ENCODE results near the gene NDUFS7. TPM values are rescaled to one million over a fixed set of nuclear protein-coding genes. Genes with fewer than 3 reads are reported as not detected.

Gene NDUFS7
- total RNA-seq, 2 experiments from 2014 or later: 117 to 119 TPM

DNA sequence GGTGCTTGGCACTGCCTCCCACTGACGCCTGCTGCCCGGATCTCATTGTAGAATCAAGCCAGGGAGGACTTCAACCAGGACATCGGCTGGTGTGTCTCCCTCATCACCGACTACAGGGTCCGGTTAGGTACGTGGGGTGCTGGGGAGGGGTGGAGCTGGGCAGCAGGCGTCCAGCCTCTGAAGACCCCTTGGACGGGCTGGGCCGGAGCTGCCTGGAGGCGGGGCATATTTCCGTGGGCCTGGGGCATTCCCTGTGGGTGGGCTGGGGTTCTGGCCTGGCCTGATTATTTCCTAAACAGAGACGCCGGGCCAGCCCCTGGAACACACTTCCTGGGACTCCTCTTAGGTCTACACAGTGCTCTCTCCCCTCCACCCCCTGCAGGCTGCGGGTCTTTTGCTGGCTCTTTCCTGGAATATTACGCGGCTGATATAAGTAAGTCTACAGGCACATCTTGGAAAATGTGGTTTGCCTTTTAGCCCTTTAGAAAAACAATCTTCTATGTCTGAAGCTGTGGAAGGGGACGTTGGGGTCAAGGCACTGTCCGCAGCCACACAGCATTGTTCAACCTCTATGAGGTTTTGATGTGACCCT lies 14.4 kb upstream of the NDUFS7 start:
- POLR2A ChIA-PET: no interaction called here
- Mint-ChIP-seq H3K36me3 (peaks cover 26% of the 10 kb centered on the region), H3K27ac (no peak overlapping the region), H3K4me3 (no peak overlapping the region), H3K27me3 (no peaks in the 10 kb centered on the region), H3K9me3 (no peaks in the 10 kb centered on the region), H3K4me1 (ENCODE audit: low read depth) (peaks cover 2% of the 10 kb centered on the region)
- no peak for DNase-seq
- intact Hi-C loops (cut with micrococcal nuclease): no loop called here
- CTCF ChIA-PET: interaction anchor here (0.6 kb wide), 1 partner anchor 398 kb away, joined by 3 read pairs; no protein-coding TSS in a partner anchor

DNA sequence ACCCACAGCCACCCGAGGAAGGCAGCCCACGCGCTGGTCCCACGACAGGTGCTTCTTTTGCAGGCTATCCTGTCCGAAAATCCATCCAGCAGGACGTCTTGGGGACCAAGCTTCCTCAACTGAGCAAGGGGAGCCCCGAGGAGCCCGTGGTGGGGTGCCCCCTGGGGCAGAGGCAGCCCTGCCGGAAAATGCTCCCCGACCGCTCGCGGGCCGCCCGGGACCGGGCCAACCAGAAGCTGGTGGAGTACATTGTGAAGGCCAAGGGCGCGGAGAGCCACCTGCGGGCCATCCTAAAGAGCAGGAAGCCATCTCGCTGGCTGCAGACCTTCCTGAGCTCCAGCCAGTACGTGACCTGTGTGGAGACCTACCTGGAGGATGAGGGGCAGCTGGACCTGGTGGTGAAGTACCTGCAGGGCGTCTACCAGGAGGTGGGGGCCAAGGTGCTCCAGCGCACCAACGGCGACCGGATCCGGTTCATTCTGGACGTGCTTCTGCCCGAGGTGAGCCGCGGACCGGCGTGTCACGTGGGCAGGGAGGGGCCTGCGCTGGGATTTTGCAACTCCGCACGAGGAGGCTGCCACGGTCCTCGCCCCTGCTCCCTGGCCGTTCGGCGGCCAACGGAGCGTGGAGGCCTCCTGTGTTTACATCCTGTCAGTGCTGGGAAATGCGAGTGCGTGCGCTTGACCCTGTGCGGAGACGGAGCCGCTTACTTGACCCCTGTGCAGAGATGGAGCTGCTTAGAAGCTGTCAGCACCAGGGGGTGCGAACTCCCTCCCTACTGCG lies 12.9 kb upstream of the NDUFS7 start:
- DNase-seq: no peak
- H3K27me3 Mint-ChIP-seq: no peaks in the 10 kb centered on the region
- ChIA-PET POLR2A (no interaction called here), CTCF (interaction anchor here (1.2 to 3.7 kb wide), 2 partner anchors 91 to 175 kb away, joined by 3 to 22 read pairs; no protein-coding TSS in a partner anchor)
- no peaks in the 10 kb centered on the region for H3K4me1 Mint-ChIP-seq (ENCODE audit: low read depth)
- no peak overlapping the region for H3K27ac Mint-ChIP-seq
- intact Hi-C loops (cut with micrococcal nuclease): no loop called here
- H3K36me3 Mint-ChIP-seq: peaks cover 21% of the 10 kb centered on the region
- H3K9me3 Mint-ChIP-seq: no peaks in the 10 kb centered on the region
- no peak overlapping the region for H3K4me3 Mint-ChIP-seq

DNA sequence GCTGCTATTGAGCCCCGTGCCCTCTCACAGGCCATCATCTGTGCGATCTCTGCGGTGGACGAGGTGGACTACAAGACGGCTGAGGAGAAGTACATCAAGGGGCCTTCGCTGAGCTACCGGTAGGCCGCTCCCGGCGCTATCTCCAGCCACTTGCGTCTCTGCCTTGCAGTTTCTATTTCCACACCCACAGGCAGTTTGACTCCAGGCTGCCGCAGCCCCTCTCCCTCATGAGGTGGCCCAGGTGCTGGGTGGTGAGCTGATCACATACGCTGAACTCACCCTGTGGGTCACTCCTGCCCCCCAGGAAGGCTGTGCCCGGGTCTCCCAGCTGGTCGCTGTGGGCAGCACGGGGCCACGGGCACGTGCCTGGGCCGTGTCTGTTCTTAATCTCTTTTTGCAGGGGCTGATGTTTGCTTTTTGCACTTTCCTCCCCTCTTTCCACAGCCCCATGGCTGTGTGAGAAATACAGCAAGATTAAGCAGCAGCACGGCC lies 10.6 kb upstream of the NDUFS7 start:
- no peaks in the 10 kb centered on the region for H3K27me3 Mint-ChIP-seq
- no peaks in the 10 kb centered on the region for H3K4me1 Mint-ChIP-seq (ENCODE audit: low read depth)
- H3K27ac Mint-ChIP-seq: no peak overlapping the region
- ChIA-PET POLR2A (no interaction called here), CTCF (interaction anchor here (0.9 to 3.7 kb wide), 4 partner anchors 10 to 129 kb away, joined by 3 to 22 read pairs (median 8); partner anchors contain the start of gene NDUFS7)
- no peak overlapping the region for H3K4me3 Mint-ChIP-seq
- no peak for DNase-seq
- peaks cover 14% of the 10 kb centered on the region for H3K36me3 Mint-ChIP-seq
- no peaks in the 10 kb centered on the region for H3K9me3 Mint-ChIP-seq
- intact Hi-C loops (cut with micrococcal nuclease): no loop called here

DNA sequence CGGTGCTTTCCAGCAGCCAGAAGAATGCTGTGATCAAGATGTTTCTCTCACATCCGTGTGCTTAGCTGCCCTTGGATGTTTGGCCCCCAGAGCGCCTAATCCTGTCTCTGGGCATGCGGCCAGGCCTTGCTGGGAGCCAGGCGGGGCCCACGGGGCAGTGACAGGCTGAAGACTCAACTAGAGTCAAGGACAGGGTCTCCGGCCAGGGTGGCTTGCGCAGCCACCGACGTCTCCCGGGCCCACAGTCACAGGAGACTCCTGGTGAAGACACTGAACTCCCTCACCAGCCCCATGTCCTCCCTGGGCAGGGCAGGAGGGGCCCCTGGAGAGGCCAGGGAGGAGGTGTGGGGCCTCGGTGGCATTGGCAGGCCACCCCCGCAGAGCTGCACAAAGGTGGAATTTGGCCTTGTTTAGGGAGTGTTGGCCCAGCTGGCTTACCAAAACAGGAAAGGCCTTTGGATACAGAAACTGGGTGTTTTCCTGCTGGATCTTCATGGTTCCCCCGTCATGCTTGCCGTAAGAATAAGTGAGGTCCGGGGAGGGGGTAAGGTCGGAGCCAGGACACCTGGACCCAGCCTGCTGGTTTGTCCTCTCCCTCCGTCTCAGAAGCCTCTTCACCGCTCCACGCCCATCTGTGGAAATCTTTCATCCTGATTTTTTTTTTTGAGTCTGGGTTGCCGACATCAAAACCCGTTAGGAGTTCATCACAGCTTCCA lies 10.0 kb upstream of the NDUFS7 start:
- intact Hi-C loops (cut with micrococcal nuclease): no loop called here
- CTCF ChIA-PET: interaction anchor here (0.9 to 3.7 kb wide), 3 partner anchors 9 to 93 kb away, joined by 3 to 22 read pairs (median 6); partner anchors contain the start of gene NDUFS7
- peaks cover 14% of the 10 kb centered on the region for H3K36me3 Mint-ChIP-seq
- no peak overlapping the region for H3K27ac Mint-ChIP-seq
- no peak for DNase-seq
- H3K9me3 Mint-ChIP-seq: no peaks in the 10 kb centered on the region
- H3K4me3 Mint-ChIP-seq: no peak overlapping the region
- H3K4me1 Mint-ChIP-seq (ENCODE audit: low read depth): no peaks in the 10 kb centered on the region
- POLR2A ChIA-PET: no interaction called here
- no peaks in the 10 kb centered on the region for H3K27me3 Mint-ChIP-seq

DNA sequence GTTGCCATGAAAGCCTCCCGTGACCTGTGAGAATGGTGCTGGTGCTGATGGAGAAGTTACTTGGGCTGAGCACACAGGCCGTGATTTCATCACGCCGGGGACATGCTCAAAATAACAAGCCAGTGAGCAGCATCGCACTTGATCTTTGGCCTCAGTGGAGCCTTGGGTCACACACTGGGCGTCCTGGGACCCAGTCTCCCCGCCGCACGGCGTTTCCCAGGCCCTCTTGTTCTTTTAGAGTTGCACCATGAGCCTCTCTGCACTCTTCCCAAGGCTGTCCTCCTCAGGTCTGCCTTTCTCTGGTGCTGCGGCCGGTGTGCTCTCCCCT lies 9.5 kb upstream of the NDUFS7 start:
- Mint-ChIP-seq H3K36me3 (peaks cover 14% of the 10 kb centered on the region), H3K27me3 (no peaks in the 10 kb centered on the region), H3K4me1 (ENCODE audit: low read depth) (no peaks in the 10 kb centered on the region), H3K9me3 (no peaks in the 10 kb centered on the region), H3K27ac (no peak overlapping the region), H3K4me3 (no peak overlapping the region)
- no peak for DNase-seq
- POLR2A ChIA-PET: no interaction called here
- intact Hi-C loops (cut with micrococcal nuclease): no loop called here
- CTCF ChIA-PET: no interaction called here

DNA sequence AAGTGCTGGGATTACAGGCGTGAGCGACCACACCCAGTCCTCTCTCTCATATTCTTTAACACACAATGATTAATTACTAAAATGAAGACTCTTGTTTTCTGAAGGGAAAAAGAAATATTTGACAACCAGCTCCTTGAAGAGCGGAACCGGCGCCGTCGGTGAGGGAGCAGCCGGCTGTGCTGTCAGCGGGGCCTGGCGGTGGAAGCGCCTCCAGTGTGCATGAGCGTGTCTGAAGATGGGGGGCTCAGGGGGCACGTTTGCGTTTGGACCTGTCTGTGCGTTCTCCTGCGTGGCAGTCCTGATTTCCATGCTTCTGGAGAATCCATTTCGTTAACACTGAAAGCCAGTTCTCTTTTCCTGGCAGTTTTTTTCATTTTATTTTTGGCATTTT lies 7.3 kb upstream of the NDUFS7 start:
- no peak for DNase-seq
- no peak overlapping the region for H3K27ac Mint-ChIP-seq
- H3K4me3 Mint-ChIP-seq: no peak overlapping the region
- H3K9me3 Mint-ChIP-seq: no peaks in the 10 kb centered on the region
- H3K27me3 Mint-ChIP-seq: no peaks in the 10 kb centered on the region
- peaks cover 14% of the 10 kb centered on the region for H3K36me3 Mint-ChIP-seq
- no peaks in the 10 kb centered on the region for H3K4me1 Mint-ChIP-seq (ENCODE audit: low read depth)
- intact Hi-C loops (cut with micrococcal nuclease): no loop called here
- CTCF ChIA-PET: no interaction called here
- POLR2A ChIA-PET: interaction anchor here (0.8 kb wide), 1 partner anchor 27 kb away, joined by 3 read pairs; no protein-coding TSS in a partner anchor

DNA sequence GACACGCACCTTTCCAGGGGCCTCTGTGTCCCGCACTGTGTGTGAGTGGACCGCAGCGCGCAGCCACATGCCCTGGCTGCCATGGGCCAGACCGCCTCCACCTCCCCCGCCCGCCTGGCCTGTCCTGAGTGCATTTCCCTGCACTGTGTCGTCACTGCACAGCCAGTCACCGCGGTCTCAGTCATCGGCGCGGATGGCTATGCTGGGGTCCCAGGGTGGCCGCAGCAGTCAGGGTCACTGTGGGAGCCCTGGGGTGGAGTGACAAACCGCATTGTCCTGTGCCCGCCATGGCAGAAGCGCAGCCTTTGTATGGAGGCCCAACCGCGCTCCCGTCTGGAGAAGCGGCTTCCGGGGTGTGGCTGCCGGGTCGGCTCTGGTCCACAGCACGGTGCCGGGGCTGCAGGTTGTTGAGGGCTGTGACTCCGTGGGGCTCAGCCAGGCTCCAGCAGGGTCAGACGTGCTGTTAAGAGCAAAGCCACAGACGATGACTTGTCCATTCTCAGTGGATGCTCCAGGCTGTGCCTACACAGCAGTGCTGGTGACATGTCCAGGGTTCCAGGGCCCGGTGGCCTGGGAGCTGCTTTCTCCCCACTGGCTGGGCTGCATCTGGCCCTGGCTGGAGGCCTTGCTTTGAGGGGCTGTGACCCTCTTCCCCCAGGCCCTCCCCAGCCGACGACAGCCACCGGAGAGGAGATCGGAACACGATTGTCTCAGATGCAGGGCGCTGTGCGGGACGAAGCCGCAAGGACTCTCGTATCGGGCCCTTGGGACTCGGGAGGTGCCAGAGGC lies 6.3 kb upstream of the NDUFS7 start:
- Mint-ChIP-seq H3K27ac (no peak overlapping the region), H3K36me3 (peaks cover 14% of the 10 kb centered on the region), H3K27me3 (no peaks in the 10 kb centered on the region), H3K4me1 (ENCODE audit: low read depth) (no peaks in the 10 kb centered on the region), H3K9me3 (no peaks in the 10 kb centered on the region), H3K4me3 (no peak overlapping the region)
- intact Hi-C loops (cut with micrococcal nuclease): no loop called here
- no peak for DNase-seq
- CTCF ChIA-PET: no interaction called here
- POLR2A ChIA-PET: no interaction called here

DNA sequence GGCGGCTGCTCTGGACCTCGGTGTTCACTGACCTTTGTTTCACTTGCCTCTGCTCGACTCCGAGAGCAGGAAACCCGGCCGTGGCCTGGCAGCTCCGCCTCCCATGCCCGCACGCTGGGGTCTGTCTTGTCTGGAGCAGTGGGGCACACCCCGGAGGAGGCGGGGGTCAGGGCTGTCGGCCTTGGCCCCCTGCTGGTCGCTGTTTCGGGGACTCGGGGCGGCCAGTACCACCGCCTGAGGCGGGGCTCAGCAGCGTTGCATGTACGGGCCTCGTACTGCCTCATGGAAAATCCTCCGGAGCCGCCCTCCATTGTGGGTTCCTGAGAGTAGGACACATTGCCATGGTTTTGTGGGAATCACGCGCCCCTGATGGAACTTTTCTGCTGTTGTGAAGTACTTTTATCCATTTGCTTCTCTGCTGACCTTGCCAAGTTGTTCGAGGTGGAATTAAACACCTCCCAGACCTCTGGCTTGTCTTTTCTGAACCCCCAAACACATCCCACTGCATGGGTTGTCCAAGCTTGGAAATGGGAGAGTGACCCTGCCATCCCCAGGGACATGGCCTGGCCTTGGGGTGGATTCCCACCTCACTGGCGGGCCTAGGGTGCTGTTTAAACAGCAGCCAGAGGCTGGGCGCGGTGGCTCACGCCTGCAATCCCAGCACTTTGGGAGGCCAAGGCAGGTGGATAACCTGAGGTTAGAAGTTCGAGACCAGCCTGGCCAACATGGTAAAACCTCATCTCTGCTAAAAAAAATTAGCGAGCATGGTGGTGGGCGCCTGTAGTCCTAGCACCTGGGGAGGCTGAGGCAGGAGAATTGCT lies 5.5 kb upstream of the NDUFS7 start:
- Mint-ChIP-seq H3K4me1 (ENCODE audit: low read depth) (peaks cover 4% of the 10 kb centered on the region), H3K27ac (no peak overlapping the region), H3K36me3 (peaks cover 11% of the 10 kb centered on the region), H3K4me3 (no peak overlapping the region), H3K9me3 (no peaks in the 10 kb centered on the region), H3K27me3 (no peaks in the 10 kb centered on the region)
- ChIA-PET CTCF (no interaction called here), POLR2A (no interaction called here)
- intact Hi-C loops (cut with micrococcal nuclease): no loop called here
- no peak for DNase-seq

DNA sequence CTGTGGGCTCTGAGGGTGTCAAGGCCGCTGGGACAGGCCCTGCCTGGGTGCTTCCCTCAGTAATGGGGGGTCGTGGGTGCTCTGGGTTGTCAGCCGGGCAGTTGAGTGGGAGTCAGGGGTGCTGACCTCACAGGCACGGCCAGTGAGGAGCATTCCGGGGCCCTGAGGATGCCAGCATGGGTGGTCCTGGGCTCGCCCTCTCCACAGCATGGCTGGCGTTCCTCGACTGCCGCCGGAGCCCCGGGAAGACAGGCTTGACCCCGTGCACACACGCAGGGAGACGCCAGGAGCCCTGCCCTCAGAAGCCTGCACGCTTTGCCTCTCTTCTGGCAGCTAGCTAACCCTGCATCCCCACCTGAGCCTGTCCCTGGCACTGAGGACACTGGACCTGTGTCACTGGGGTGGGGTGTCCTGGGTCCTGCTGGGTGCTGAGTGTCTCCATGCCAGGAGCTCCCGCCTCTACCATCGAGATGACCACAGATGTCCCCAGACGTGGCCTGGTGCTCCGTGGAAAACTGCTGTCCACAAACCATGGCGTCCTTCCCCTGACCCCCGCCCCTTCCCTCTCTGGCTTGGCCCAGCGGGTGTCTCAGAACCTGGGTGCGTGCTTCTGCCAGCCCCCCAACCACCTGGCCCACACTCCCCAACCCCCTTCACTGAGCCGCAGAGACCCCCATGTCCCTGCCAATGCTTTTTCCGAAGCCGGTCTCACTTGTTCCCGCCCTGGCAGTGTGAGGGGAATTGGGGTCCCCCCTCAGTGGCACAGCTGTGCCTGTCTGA lies 4.4 kb upstream of the NDUFS7 start:
- ChIA-PET CTCF (no interaction called here), POLR2A (no interaction called here)
- Mint-ChIP-seq H3K4me3 (no peak overlapping the region), H3K36me3 (peaks cover 7% of the 10 kb centered on the region), H3K9me3 (peaks cover 3% of the 10 kb centered on the region), H3K4me1 (ENCODE audit: low read depth) (peaks cover 7% of the 10 kb centered on the region), H3K27ac (no peak overlapping the region), H3K27me3 (peaks cover 4% of the 10 kb centered on the region)
- DNase-seq: no peak
- intact Hi-C loops (cut with micrococcal nuclease): no loop called here

DNA sequence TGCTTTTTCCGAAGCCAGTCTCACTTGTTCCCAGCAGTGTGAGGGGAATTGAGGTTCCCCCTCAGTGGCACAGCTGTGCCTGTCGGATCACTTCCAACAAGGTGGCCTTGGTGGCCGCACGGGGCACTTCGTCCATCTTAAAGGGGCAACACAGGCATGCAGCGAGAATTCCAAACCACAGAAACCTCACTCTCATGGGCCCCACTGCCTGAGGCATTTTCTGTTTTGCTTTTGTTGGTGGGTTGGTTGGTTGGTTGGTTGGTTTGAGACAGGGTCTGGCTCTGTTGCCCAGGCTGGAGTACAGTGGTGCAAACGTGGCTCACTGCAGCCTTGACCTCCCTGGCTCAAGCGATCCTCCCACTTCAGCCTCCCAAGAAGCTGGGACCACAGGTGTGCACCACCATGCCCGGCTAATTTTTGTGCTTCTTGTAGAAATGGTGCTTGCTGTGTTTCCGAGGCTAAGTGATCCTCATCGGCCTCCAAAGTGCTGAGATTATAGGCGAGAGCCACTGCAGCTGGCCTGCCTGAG lies 3.7 kb upstream of the NDUFS7 start:
- intact Hi-C loops (cut with micrococcal nuclease): loop anchor here (5.0 kb wide), 1 partner anchor 103 kb away; the partner anchor contains the start of gene FAM174C

More for the DNA sequence above, 3.7 kb upstream of the NDUFS7 start:
- POLR2A ChIA-PET: no interaction called here
- no peak for DNase-seq
- peaks cover 4% of the 10 kb centered on the region for H3K36me3 Mint-ChIP-seq
- CTCF ChIA-PET: no interaction called here
- peaks cover 3% of the 10 kb centered on the region for H3K9me3 Mint-ChIP-seq
- H3K4me1 Mint-ChIP-seq (ENCODE audit: low read depth): peaks cover 14% of the 10 kb centered on the region
- H3K27ac Mint-ChIP-seq: no peak overlapping the region
- no peak overlapping the region for H3K4me3 Mint-ChIP-seq
- peaks cover 4% of the 10 kb centered on the region for H3K27me3 Mint-ChIP-seq
